NCI-H1105 treated with DMSO at 0.1 percent for 48 hours (cell line): ENCODE measurements around the gene EME2.
A peak's percentile ranks its signal among the peaks of the same experiment; 100 is the strongest.
"Not testable (repeated sequence)": the region's sequence is repeated elsewhere in the genome, so short reads cannot be mapped to it uniquely, and the experiment has no call there.

Experiments used
- DNase-seq: peaks from one replicate; lab custom pipeline; 2025; lab: John Stamatoyannopoulos, UW

EME2 gene

DNA sequence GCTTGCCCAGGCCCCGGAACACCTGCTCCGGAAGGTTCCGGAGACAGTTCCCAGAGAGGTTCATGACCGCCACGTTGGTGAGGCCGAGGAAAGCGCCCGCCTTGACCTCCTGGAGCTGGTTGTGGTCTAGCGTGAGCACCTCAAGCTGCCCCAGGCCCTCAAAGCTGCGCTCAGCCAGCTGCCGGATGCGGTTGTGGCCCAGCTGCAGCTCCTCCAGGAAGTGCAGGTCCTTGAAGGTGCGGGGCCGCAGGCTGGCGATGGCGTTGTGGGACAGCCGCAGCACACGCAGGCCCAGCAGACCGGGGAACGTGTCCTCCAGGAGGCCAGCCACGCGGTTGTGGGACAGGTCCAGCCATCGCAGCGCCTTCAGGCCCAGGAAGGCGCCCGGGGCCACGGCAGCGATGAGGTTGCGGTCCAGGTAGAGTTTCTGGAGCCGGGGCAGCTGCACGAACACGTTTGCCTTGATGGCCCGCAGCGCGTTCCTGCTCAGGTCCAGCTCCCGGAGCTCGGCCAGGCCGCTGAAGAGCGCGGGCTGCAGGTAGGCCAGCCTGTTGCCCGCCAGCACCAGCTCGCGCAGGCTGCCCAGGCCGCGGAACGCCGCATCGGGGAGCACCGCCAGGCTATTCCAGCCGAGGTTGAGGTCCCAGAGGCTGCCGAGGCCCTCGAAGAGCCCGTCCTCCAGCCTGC lies 18.8 kb downstream of the EME2 start:
- DNase-seq, result no peak

DNA sequence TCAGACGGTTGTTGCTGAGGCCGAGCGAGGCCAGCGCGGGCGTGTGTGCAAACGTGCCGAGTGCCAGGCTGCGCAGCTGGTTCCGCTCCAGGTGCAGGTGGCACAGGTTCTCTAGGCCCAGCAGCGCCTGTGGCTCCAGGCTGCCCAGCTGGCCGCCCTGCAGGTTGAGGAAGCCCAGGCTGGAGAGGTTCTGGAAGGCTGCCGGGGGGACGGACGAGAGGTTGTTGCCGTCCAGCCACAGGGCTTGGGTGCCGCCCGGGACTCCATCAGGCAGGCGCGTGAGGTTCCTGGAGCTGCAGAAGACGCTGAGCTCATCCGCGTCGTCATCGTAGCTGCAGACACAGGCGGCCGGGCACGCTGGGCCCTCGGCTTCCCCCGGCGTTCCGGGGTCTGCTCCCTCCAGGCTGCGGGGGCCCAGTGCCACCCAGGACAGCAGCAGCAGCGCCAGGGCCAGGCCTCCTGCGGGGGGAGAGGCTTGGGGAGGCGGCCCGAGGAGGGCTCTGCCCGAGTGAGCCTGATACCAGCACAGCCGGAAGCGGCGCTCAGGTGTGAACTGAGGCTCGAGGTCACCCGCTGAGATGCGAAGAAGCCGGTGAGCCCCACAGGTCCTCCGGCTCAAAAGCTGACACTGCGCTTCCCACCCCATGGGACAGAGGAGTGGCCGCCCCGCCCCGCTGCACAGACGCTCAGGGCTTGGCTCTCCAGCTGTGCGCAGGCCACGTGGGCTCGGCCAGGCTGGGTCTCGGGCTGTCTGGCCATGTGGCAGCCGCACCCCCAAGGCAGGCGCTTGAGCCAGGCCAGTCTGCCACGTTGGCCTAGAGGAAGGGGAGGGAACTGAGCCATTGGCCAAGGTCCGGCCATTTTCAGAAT lies 19.6 kb downstream of the EME2 start:
- no peak for DNase-seq

DNA sequence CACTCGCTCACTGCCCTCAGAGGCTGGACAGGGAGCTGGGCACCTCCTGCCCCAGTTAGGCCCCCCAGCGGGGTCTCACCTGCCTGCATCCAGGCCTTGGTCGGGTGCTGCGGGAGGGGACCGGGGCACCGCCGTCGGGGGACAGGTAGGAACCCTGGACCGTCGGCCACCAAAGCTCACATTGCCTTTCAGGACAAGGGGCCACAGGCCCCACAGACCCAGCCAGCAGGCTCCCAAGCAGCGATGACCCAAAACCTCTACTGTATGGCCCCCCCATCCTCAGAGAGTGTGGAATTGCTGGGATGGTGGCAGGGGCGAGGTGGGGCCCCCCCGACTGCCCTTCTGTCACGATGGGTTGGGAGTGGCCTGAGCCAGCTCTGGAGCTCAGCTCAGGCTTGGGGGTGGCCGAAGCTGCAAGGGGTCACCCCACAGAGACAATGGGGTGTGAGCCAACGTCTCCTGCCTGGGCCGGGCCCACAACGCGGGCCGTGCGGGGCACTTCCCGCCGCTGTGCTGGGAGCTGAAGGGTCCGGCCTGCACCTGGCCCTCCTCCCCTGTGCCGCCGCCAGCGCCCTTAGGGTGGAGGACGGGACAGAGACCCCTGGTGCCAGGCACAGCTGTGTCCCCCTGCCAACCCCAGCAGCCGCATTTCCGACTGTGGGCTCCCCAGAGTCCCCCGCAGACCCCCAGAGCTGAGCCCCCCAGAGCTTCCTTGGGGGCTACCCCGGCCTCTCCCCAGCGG lies 20.4 kb downstream of the EME2 start:
- no peak for DNase-seq

- no peak for DNase-seq
These were observed 21.1 kb downstream of the EME2 start, which contains the start of gene IGFALS for GRCh38 chr16:1793578-1794220. IGFALS (minus strand) TSS chr16:1793705; CDS start chr16:1793652, 53 bp downstream.

DNA sequence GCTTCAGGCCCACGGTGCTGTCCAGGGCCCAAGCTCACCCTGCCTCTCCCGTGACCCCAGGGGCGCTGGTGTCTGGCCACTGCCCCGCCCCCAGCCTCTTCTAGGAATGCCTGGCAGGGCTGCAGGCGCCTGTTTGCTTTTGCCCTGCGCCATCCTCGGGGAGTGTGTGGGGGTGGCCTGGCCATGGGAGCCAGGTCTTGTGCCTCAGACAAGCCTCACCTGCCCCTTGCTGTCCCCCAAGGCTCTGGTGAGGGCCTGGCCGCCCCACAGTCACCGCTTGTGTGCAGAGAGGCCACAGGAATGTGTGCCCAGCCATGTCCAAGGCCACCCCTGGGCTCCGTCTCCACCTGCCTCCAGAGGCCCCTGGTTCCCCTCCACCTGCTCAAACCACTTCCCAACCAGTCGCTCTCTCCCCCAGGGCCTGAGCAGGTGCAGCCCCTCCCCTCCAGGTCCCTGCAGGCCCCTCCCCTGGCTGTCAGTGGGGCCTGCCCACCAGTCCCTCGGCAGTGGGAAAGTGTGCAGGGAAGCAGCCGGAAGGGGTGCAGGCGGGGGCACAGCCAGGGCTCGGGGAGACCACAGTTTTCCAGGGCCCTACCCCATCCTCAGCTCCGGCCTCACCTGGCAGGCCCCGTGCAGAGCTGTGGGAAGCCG lies 21.7 kb downstream of the EME2 start:
- no peak for DNase-seq

DNA sequence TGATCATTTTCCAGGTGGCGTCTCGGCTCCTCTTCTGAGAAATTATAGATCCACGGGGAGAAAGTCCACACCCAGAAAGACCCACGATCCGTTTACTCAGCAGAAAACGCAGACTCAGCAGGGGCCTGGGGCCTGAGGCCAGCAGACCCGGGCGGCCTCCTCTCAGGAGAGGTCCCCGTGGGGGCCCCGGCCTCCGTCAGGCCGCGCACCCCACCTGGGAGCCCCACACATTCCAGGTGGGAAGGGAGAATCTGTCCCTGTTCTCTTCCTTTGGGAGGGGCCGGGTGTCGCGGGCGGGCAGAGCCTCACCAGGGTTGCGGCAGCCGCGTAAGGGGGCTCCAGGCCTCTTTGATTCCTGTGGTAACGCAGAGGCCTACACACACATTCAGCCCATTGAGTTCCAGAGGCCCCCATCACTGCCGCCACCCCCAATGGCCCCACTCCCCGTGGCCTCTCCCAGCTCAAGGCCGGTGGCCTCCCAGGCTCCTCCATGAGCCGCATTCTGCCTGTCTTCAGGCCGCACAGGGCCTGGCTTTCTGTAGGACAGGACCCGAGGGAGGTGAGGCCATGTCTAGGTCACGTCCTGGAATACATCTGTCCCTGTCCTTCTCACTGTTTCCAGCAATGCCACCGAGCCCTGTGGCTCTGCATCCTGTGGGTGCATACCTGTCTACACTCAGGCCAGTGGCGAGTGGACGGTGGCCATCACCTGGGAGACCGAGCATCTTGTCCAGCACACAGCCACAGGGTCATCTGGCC lies 22.5 kb downstream of the EME2 start:
- no peak for DNase-seq

GRCh38 chr16:1799263-1799662 lies 26.7 kb downstream of the EME2 start:
- not testable (repeated sequence) for DNase-seq

- DNase-seq, result no peak
These were observed 28.1 kb downstream of the EME2 start for GRCh38 chr16:1800701-1801100.

- DNase-seq, result no peak
These were observed 35.0 kb downstream of the EME2 start for GRCh38 chr16:1807626-1808025.

DNA sequence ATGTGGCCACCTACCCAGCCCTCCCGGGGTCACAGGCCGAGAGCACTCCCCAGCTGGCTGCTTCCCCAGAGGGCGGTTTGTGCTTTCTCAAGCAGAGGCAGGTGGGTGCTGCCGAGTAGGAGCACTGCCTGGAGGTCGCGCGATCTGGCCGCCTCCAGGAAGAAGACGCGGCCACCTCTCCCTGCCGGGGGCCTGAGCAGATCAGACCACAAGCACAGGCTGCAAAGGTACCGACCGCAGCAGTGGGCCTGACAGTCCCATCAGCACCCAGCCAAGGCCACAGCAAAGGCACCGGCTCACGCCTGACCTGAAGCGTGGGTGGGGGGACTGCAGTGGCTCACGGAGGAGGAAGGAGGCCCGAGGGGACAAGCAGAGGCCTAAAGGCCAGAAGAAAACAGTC lies 36.1 kb downstream of the EME2 start:
- no peak for DNase-seq

DNA sequence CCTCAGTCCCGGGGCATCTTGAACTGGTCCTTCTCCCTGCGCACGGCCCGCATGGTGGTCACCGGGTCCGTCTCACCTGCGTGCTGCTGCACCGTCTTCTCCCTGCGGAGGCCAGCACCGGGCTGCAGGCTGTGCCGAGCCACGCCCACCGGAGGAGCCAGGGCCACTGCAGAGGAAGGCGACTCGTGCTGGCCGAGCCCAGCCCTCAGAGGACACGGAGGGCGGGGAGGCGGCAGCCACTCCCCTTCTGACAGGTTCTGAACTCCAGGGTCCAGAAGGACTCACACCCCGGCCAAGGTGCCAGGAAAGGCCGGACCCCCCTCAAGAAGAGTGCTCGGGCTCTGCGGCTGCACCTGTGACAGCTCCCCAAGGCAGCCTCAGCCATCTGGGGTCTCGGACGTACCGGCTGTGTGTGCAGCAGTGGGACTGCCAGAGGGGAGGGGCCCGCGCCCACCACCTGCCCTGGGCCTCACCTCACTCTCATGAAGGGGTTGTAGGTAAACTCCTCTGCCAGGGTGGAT lies 36.7 kb downstream of the EME2 start:
- DNase-seq, result no peak

- DNase-seq, result no peak
These were observed 37.5 kb downstream of the EME2 start for GRCh38 chr16:1810106-1810505.

- no peak for DNase-seq
These were observed 37.9 kb downstream of the EME2 start for GRCh38 chr16:1810536-1810935.

DNA sequence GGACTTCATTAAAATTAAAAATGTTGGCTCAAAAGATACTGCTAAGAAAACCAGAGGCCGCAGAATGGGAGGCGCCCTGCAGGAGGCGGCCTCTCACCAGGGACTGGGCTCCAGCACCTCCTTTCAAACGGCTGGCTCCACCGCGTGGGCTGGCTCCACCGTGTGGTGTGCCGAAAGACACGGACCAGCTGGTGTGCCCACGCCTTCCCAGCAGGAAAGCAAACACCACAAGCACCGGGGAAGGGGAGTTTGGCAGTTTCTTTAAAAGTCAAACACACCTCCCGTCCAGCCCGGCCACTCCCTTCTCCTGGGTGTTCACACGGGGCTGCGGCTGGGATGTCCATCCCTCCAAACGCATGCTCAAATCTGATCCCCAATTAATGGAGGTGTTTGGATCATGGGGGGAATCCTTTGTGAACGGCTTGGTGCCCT lies 40.1 kb downstream of the EME2 start:
- DNase-seq, result peak; percentile 1

DNA sequence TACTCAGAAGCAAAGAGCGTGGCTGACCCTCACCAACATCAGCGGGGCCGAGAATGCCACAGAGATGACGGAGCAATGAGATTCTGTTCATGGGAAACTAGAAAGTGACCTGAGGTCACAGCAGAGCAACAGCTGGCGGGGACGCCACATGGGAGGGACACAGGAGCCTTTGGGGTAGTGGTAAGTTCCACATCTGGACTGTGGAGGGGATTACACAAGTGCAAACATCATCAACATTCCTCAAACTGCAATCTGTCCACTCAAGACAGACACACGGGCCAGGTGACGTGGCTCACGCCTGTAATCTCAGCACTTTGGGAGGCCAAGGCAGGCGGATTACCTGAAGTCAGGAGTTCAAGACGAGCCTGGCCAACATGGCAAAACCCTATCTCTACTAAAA lies 42.9 kb downstream of the EME2 start:
- DNase-seq, result no peak

DNA sequence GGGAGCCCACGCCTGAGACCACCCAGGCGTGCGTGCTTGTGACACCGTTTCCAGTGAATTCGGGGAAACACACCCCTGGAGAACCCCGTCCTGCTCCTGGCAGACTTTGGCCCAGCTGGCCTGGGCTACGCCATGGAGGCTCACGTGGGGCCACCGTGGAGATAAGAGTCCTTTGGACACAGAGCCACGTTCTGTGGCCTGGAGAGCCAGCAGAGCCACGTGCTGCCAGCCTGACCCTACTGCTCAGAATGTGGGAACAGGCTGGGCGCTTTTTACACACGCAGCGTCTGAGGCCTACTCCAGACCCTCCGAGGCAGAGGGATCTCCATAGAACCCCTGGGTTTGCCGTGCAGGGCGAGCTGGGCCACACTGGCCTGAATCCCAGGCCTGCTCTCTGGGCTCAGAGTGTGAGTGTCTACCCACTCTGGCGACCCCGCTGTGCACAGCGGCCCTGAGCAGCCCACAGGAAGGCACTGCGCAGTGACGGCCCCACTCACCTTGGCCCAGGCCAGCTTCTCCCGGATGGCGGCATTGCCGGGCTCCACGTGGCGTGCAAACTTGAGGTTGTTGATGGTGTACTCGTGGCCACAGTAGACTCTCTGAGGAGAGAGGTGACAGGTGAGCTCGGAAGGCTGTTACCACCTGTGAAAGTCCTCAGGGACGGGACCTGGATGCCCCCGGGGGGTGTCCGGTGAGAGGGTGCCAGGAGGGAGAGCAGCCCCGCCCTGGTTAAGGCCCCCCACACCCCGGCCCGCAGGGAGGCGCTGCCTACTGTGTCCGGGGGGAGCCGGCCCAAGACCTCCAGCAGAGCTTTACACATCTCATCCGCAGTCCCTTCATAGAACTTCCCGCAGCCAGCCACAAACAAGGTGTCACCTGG lies 44.0 kb downstream of the EME2 start:
- DNase-seq, result no peak

DNA sequence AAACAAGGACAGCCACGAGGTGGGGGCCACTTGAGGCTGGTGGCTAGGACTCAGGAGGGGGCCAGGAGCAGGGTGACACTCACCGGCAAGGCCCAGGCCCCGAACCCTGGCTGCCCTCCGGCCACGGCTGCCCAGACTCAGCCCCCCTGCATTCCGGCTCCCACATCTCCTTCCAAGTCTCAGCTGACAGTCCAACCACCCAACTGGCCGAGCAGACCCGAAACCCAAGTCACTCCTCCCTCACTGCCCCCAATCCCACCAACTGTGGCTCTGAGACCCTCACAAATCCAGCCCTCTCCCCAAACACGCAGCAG lies 44.6 kb downstream of the EME2 start:
- DNase-seq, result no peak

DNA sequence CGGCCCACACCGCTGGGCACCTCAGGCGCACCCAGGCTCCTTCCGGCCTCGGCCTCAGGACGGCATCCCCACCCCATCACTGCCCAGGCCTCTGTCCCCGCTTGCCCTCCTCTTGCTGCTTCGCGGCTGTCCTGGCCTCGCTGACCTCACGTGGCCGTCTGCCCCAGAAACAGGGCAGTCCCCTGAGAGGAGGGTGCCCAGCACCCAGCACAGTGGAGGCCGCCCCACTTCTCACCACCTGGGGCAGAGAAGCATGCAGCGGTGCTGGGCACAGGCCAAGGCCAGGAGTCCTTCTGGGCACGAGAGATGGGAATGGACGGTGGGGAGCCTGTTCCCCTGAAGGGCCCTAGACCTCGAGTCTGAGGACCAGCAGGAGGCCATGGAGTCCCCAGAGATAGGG lies 45.1 kb downstream of the EME2 start:
- no peak for DNase-seq

DNA sequence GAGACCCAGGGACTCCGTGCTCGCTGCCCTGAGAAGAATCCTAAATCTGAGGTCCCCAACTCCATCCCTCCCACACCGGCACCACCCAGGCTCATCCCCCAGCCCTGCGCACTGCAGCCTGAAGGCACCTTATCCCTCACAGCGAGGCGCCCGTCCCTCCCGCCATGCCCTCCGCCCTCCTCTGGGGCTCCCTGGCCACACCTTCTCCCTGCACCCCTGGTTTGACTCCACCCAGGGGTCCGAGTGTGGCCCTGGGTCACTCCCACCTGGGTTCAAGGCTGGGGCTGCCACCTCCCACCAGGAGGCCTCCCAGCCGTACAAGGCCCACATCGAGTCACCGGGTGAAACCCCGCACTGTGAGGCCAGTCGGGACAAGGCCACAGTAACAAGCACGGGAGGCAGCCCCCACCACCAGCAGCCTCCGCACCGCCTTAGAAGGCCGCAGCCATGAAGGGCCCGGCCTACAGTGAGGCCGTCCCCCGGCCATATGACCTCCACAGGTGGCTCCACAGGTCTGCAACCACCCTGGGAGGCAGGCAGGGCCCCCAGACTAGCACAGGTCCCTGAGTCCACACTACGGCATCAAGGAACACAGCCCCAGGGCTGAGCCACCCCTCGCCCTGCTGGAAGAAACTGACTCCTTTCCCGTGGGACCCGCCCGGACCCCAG lies 45.7 kb downstream of the EME2 start:
- DNase-seq, result no peak
